ENCODE measurements around the gene TRPM2. TPM values are rescaled to one million over a fixed set of nuclear protein-coding genes. Genes with fewer than 3 reads are reported as not detected.
A peak's percentile ranks its signal among the peaks of the same experiment; 100 is the strongest.

Gene TRPM2
- total RNA-seq, 5 donors from 2014 or later (not counting 1 experiment from before 2014, with no cell fraction given), result 1.2 to 8.6 (median 3.6) TPM

- H3K9me3 Mint-ChIP-seq, result peaks cover 9 to 21% (median 20%) of the 10 kb centered on the region in 3 donors
- 92% methylated on average over 38 of the region's 39 CpGs for WGBS (ENCODE audit: insufficient coverage)
- DNase-seq, result peak in 2 of 35 experiments; percentile 3 to 21
- peaks cover 3% of the 10 kb centered on the region for H3K36me3 Mint-ChIP-seq
- Histone ChIP-seq H3K4me1 (ENCODE audit: control insufficient read depth in 1 of 2, extremely low read depth in 1 of 2, insufficient read depth in 2 of 2, low read length in 2 of 2) (no peaks in the 10 kb centered on the region), H3K36me3 (ENCODE audit: control insufficient read depth in 2 of 2, extremely low read depth in 1 of 2, insufficient read depth in 1 of 2, low read length in 1 of 2) (peaks cover 0 to 4% of the 10 kb centered on the region in 2 donors), H3K27me3 (replicated peaks in 1 of 2; ENCODE audit: control insufficient read depth in 2 of 2, extremely low read depth in 1 of 2, insufficient read depth in 2 of 2, low read length in 1 of 2) (peaks cover 0 to 11% of the 10 kb centered on the region in 2 experiments), H3K9me3 (peaks cover 5% of the 10 kb centered on the region), H3K4me3 (ENCODE audit: control insufficient read depth in 1 of 2, extremely low read depth in 1 of 2, low read length in 1 of 2) (no peak overlapping the region), H3K27ac (ENCODE audit: low read length) (no peak overlapping the region)
- H3K4me3 Mint-ChIP-seq, result no peak overlapping the region
- no peak for ATAC-seq (replicated peaks in 1 of 4)
- no peaks in the 10 kb centered on the region for H3K4me1 Mint-ChIP-seq
- no peaks in the 10 kb centered on the region for H3K27me3 Mint-ChIP-seq
- no peak overlapping the region for H3K27ac Mint-ChIP-seq
- ChIA-PET CTCF (no interaction called here), POLR2A (no interaction called here)
These were observed 80.6 kb downstream of the TRPM2 start for GRCh38 chr21:44433791-44434567.

- no peak overlapping the region for H3K27ac ChIP-seq (ENCODE audit: low read length)
- Mint-ChIP-seq H3K9me3 (peaks cover 9 to 20% (median 20%) of the 10 kb centered on the region in 3 donors), H3K4me1 (no peaks in the 10 kb centered on the region), H3K27me3 (no peaks in the 10 kb centered on the region), H3K4me3 (no peak overlapping the region), H3K36me3 (peaks cover 3% of the 10 kb centered on the region), H3K27ac (no peak overlapping the region)
- ChIA-PET POLR2A (no interaction called here), CTCF (no interaction called here)
- H3K9me3 ChIP-seq, result peaks cover 5% of the 10 kb centered on the region
- peaks cover 0 to 11% of the 10 kb centered on the region in 2 experiments for H3K27me3 ChIP-seq (replicated peaks in 1 of 2; ENCODE audit: control insufficient read depth in 2 of 2, extremely low read depth in 1 of 2, insufficient read depth in 2 of 2, low read length in 1 of 2)
- no peak overlapping the region for H3K4me3 ChIP-seq (ENCODE audit: control insufficient read depth in 1 of 2, extremely low read depth in 1 of 2, low read length in 1 of 2)
- no peaks in the 10 kb centered on the region for H3K4me1 ChIP-seq (ENCODE audit: control insufficient read depth in 1 of 2, extremely low read depth in 1 of 2, insufficient read depth in 2 of 2, low read length in 2 of 2)
- no peak for ATAC-seq (replicated peaks in 1 of 4)
- peak in 1 of 35 experiments; percentile 11 for DNase-seq
- H3K36me3 ChIP-seq (ENCODE audit: control insufficient read depth in 2 of 2, extremely low read depth in 1 of 2, insufficient read depth in 1 of 2, low read length in 1 of 2), result peaks cover 0 to 4% of the 10 kb centered on the region in 2 donors
- 78% methylated on average over 13 of the region's 13 CpGs for WGBS (ENCODE audit: insufficient coverage)
These were observed 81.1 kb downstream of the TRPM2 start for GRCh38 chr21:44434568-44434925.

DNA sequence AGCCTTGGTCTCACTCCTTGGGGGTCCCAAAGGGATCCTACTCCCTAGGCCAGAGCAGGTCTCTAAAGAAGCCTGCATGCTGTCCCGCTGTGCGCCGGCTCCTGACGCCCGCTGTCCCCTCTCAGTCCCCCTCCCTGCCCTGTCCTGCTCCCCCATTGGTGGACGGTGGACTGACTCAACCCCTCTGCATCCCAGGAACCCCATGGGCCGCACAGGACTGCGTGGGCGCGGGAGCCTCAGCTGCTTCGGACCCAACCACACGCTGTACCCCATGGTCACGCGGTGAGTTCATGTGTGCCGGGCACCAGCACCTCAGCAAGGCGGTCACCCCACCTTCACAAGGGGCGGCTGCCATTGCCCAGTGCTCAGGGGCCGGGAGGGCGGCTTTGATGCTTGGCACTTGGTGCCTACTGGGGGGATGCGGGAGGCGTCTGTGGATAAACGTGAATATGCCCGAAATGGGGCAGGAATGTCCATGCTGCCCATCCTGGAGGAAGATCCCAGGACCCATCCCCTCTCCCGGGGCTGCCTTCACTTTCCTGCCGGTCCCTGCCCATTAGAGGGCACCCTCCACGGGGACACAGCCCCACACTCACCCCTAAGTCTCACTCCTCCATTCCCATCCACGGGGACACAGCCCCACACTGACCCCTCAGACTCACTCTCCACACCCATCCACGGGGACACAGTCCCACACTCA lies 81.7 kb downstream of the TRPM2 start:
- ATAC-seq (replicated peaks in 1 of 4), result no peak
- Histone ChIP-seq H3K27me3 (replicated peaks in 1 of 2; ENCODE audit: control insufficient read depth in 2 of 2, extremely low read depth in 1 of 2, insufficient read depth in 2 of 2, low read length in 1 of 2) (peaks cover 0 to 11% of the 10 kb centered on the region in 2 experiments), H3K4me3 (ENCODE audit: control insufficient read depth in 1 of 2, extremely low read depth in 1 of 2, low read length in 1 of 2) (no peak overlapping the region), H3K9me3 (peaks cover under 1% of the 10 kb centered on the region), H3K4me1 (ENCODE audit: control insufficient read depth in 1 of 2, extremely low read depth in 1 of 2, insufficient read depth in 2 of 2, low read length in 2 of 2) (no peaks in the 10 kb centered on the region), H3K36me3 (ENCODE audit: control insufficient read depth in 2 of 2, extremely low read depth in 1 of 2, insufficient read depth in 1 of 2, low read length in 1 of 2) (peaks cover 0 to 4% of the 10 kb centered on the region in 2 donors), H3K27ac (ENCODE audit: low read length) (no peak overlapping the region)
- H3K9me3 Mint-ChIP-seq, result peaks cover 3 to 16% (median 15%) of the 10 kb centered on the region in 3 donors
- DNase-seq, result peak in 1 of 35 experiments; percentile 17
- peaks cover 1% of the 10 kb centered on the region for H3K36me3 Mint-ChIP-seq
- no peaks in the 10 kb centered on the region for H3K4me1 Mint-ChIP-seq
- CTCF ChIA-PET, result no interaction called here
- no peak overlapping the region for H3K27ac Mint-ChIP-seq
- POLR2A ChIA-PET, result no interaction called here
- H3K4me3 Mint-ChIP-seq, result no peak overlapping the region
- H3K27me3 Mint-ChIP-seq, result no peaks in the 10 kb centered on the region
- WGBS (ENCODE audit: insufficient coverage), result 80% methylated on average over 28 of the region's 28 CpGs

DNA sequence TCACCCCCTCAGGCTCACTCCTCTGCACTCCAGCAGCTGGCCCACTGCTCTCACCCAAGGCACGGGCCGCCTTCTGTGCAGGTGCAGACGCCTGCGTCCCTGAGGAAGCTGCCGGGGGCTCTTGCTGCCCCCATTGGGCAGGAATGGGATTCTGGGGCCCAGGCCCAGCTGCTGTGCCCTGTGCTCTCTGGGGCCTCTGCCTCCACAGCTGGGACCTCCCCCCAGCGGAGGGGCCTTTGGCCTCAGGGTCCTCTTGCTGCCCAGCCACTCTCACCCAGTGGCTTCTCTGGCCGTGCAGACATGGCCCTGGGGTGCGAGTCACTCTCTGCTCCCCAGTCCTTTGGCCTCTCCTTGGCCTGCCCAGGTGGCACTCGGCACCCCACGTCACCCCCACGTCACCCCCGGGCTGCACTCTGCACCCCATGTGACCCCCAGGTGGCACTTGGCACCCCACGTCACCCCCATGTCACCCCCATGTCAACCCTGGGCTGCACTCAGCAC lies 82.7 kb downstream of the TRPM2 start:
- DNase-seq (no peak), ATAC-seq (replicated peaks in 1 of 4) (no peak)
- peaks cover 0 to 4% of the 10 kb centered on the region in 2 donors for H3K36me3 ChIP-seq (ENCODE audit: control insufficient read depth in 2 of 2, extremely low read depth in 1 of 2, insufficient read depth in 1 of 2, low read length in 1 of 2)
- Mint-ChIP-seq H3K27me3 (no peaks in the 10 kb centered on the region), H3K36me3 (no peaks in the 10 kb centered on the region), H3K9me3 (peaks cover 0 to 9% (median 8%) of the 10 kb centered on the region in 3 donors), H3K4me1 (no peaks in the 10 kb centered on the region), H3K27ac (no peak overlapping the region), H3K4me3 (no peak overlapping the region)
- peaks cover 0 to 11% of the 10 kb centered on the region in 2 experiments for H3K27me3 ChIP-seq (replicated peaks in 1 of 2; ENCODE audit: control insufficient read depth in 2 of 2, extremely low read depth in 1 of 2, insufficient read depth in 2 of 2, low read length in 1 of 2)
- H3K4me3 ChIP-seq (ENCODE audit: control insufficient read depth in 1 of 2, extremely low read depth in 1 of 2, low read length in 1 of 2), result no peak overlapping the region
- 94% methylated on average over 13 of the region's 13 CpGs for WGBS (ENCODE audit: insufficient coverage)
- no peaks in the 10 kb centered on the region for H3K4me1 ChIP-seq (ENCODE audit: control insufficient read depth in 1 of 2, extremely low read depth in 1 of 2, insufficient read depth in 2 of 2, low read length in 2 of 2)
- H3K27ac ChIP-seq (ENCODE audit: low read length), result no peak overlapping the region
- no peaks in the 10 kb centered on the region for H3K9me3 ChIP-seq
- POLR2A ChIA-PET, result no interaction called here
- CTCF ChIA-PET, result no interaction called here

GRCh38 chr21:44436958-44437357 lies 83.5 kb downstream of the TRPM2 start:
- Mint-ChIP-seq H3K4me3 (no peak overlapping the region), H3K36me3 (no peaks in the 10 kb centered on the region), H3K27me3 (no peaks in the 10 kb centered on the region), H3K4me1 (no peaks in the 10 kb centered on the region), H3K9me3 (peaks cover 0 to 3% (median 3%) of the 10 kb centered on the region in 3 donors), H3K27ac (no peak overlapping the region)
- H3K27me3 ChIP-seq (replicated peaks in 1 of 2; ENCODE audit: control insufficient read depth in 2 of 2, extremely low read depth in 1 of 2, insufficient read depth in 2 of 2, low read length in 1 of 2), result peaks cover 0 to 11% of the 10 kb centered on the region in 2 experiments
- WGBS (ENCODE audit: insufficient coverage), result 88% methylated on average over 15 of the region's 18 CpGs
- H3K27ac ChIP-seq (ENCODE audit: low read length), result no peak overlapping the region
- no peak for ATAC-seq (replicated peaks in 1 of 4)
- H3K9me3 ChIP-seq, result no peaks in the 10 kb centered on the region
- ChIA-PET CTCF (no interaction called here), POLR2A (interaction anchor here in 1 of 2 donors (0.7 kb wide), 1 partner anchor 172 kb away, joined by 4 read pairs; no protein-coding TSS in a partner anchor)
- H3K4me3 ChIP-seq (ENCODE audit: control insufficient read depth in 1 of 2, extremely low read depth in 1 of 2, low read length in 1 of 2), result no peak overlapping the region
- no peaks in the 10 kb centered on the region for H3K4me1 ChIP-seq (ENCODE audit: control insufficient read depth in 1 of 2, extremely low read depth in 1 of 2, insufficient read depth in 2 of 2, low read length in 2 of 2)
- DNase-seq, result no peak
- H3K36me3 ChIP-seq (ENCODE audit: control insufficient read depth in 2 of 2, extremely low read depth in 1 of 2, insufficient read depth in 1 of 2, low read length in 1 of 2), result peaks cover 0 to 4% of the 10 kb centered on the region in 2 donors

GRCh38 chr21:44437371-44437695 lies 83.9 kb downstream of the TRPM2 start:
- Mint-ChIP-seq H3K4me3 (no peak overlapping the region), H3K9me3 (no peaks in the 10 kb centered on the region), H3K27me3 (no peaks in the 10 kb centered on the region), H3K4me1 (no peaks in the 10 kb centered on the region), H3K27ac (no peak overlapping the region), H3K36me3 (no peaks in the 10 kb centered on the region)
- Histone ChIP-seq H3K36me3 (ENCODE audit: control insufficient read depth in 2 of 2, extremely low read depth in 1 of 2, insufficient read depth in 1 of 2, low read length in 1 of 2) (peaks cover 0 to 5% of the 10 kb centered on the region in 2 donors), H3K27me3 (replicated peaks in 1 of 2; ENCODE audit: control insufficient read depth in 2 of 2, extremely low read depth in 1 of 2, insufficient read depth in 2 of 2, low read length in 1 of 2) (peaks cover 0 to 11% of the 10 kb centered on the region in 2 experiments), H3K27ac (ENCODE audit: low read length) (no peak overlapping the region), H3K4me3 (ENCODE audit: control insufficient read depth in 1 of 2, extremely low read depth in 1 of 2, low read length in 1 of 2) (no peak overlapping the region), H3K4me1 (ENCODE audit: control insufficient read depth in 1 of 2, extremely low read depth in 1 of 2, insufficient read depth in 2 of 2, low read length in 2 of 2) (no peaks in the 10 kb centered on the region), H3K9me3 (no peaks in the 10 kb centered on the region)
- DNase-seq (no peak), ATAC-seq (replicated peaks in 1 of 4) (no peak)
- WGBS (ENCODE audit: insufficient coverage), result 78% methylated on average over 4 of the region's 5 CpGs
- ChIA-PET POLR2A (no interaction called here), CTCF (no interaction called here)
